HG03066 (cell line): ENCODE data around the gene TOP1.

Experiments
- ATAC-seq: cut with Tn5 transposase; IDR thresholded peaks from one replicate; pipeline ENCODE4 v1.9.1; 2021; ENCODE audit warnings: low read depth; ENCODE audit not compliant: unreplicated experiment

The TOP1 gene

GRCh38 chr20:41028359-41029149 lies at the start of gene TOP1:
TSS of gene TOP1 (plus strand) at chr20:41028822. CDS start at chr20:41029068, 246 bp downstream.
- peak; percentile 96 for ATAC-seq

DNA sequence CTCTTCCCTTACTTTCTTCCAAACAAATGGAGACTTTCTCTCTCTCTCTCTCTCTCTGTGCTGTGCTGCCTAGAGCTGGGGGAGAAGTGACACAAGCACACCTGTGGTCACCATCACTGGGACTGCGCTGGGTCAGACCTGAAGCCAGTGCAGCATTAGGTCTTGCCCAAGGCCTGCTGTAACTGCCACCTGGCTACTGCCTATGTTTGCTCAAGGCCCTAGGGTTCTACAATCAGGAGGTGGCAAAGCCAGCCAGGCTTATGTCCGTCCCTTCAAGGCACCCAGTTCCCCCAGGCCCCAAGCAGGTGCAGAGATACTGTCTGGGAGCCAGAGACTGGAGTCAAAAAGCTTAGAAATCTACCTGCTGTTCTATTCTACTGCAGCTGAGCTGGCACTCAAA lies 49.4 kb upstream of the TOP1 start:
- no peak for ATAC-seq

GRCh38 chr20:40980106-40980827 lies 48.4 kb upstream of the TOP1 start:
- no peak for ATAC-seq

- ATAC-seq = no peak
Measured at GRCh38 chr20:40980828-40981310, 47.8 kb upstream of the TOP1 start.

- ATAC-seq = no peak
Measured at GRCh38 chr20:40982415-40983145, 46.0 kb upstream of the TOP1 start.

DNA sequence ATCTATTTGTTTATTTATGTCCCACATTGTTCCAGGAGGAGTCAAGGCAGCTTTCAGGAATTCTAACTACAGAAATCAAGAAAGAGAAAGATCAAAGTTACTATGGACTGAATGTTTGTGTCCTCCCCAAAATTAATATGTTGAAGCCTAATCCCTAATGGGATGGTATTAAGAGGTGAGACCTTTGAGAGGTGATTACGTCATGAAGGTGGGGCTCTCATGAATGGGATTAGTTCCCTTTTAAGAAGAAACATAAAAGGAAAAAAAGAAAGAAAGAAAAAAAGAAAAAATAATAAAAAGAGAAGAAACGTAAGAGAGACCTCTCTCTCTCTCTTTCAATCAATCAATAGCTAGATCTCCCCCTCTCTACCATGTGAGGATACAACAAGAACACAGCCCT lies 44.7 kb upstream of the TOP1 start:
- no peak for ATAC-seq

GRCh38 chr20:40984496-40984895 lies 44.1 kb upstream of the TOP1 start:
- ATAC-seq = no peak

- ATAC-seq = no peak
Measured at GRCh38 chr20:40986774-40987173, 41.8 kb upstream of the TOP1 start.

GRCh38 chr20:40990542-40991120 lies 38.0 kb upstream of the TOP1 start:
- ATAC-seq = peak; percentile 46

DNA sequence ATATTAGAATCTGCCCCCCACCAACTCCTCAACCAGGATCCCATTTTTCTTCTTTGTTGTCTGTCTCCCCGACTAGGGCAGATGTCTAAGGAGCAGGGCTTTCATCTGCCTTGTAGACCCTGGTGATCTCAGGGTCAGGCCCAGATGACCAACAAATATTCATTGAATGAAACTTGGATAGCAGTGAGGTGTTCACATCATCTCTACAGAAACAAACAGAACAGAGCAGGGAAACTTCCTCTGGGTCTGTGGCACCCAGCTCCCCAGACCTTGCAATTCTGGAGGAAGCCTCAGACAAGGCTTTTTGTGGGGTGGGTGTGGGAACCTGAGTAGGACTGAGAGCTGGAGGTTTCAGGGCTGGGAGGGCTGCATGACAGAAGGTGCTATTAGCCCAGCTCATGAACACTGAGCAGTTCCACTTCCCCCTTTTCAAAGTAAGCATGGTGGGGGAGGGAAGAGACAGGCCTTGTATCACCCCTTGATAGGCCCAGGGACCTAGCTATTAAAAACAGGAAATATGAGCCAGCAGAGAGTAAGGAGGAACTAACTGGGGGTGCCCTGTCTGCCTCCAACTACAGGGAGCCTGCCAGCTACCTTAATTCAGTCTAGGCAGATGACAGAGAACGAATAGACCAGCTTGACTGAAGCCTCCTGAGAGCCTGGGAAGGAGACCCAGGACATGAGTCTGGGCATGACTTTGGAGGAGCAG lies 37.3 kb upstream of the TOP1 start:
- peak; percentile 92 for ATAC-seq

GRCh38 chr20:40992349-40993113 lies 36.1 kb upstream of the TOP1 start:
- no peak for ATAC-seq

DNA sequence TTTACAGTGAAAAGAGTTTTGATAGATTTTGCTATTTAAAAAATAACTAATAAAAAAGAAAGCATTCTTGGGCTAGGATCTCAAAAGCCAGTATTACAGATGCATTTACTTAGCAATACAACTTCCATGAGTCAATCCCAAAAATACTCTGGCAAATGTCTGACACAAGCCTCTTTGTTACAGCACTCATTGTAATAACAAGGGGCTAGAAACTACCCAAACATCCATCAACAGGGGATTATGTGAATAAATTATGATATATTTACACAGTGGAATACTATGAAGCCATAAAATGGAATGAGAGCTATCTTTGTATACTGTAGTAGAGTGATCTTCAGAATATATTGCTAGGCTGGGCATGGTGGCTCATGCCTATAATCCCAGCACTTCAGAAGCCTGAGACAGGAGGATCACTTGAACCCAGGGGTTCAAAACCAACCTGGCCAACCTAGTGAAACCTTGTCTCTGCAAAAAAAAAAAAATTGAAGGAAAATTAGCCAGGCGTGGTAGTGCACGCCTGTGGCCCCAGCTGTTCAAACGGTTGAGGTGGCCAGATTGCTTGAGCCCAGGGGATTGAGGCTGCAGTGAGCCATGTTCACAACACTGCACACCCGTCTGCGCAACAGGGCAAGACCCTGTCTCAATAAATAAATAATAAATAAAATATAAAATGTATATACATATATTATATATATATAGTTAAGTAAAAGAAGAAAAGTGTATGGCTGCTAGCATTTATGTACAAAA lies 34.7 kb upstream of the TOP1 start:
- ATAC-seq = no peak

GRCh38 chr20:40996326-40996725 lies 32.3 kb upstream of the TOP1 start:
- ATAC-seq = no peak

DNA sequence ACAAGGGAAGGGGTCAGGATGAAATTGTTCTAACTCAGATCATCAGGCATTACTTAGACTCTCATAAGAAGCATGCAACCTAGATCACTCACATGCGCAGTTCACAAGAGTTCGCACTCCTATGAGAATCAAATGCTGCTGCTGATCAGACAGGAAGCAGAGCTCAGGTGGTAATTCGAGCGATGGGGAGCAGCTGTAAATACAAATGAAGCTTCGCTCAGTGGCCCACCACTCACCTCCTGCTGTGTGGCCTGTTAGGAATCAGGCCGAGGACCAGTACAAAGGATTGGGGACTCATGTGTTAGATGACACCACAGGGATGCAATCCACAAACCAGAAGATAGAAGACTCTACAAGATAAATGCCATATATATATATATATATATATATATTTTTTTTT lies 31.5 kb upstream of the TOP1 start:
- ATAC-seq = no peak

- ATAC-seq = no peak
Measured at GRCh38 chr20:40999841-41000240, 28.8 kb upstream of the TOP1 start.

- no peak for ATAC-seq
Measured at GRCh38 chr20:41000628-41001027, 28.0 kb upstream of the TOP1 start.

- no peak for ATAC-seq
Measured at GRCh38 chr20:41001497-41001896, 27.1 kb upstream of the TOP1 start.

- no peak for ATAC-seq
Measured at GRCh38 chr20:41002842-41003142, 25.8 kb upstream of the TOP1 start.
